Endothelial cell of umbilical vein (primary cell): Measurements from ENCODE around the gene ARV1. TPM values are rescaled to one million over a fixed set of nuclear protein-coding genes. Genes with fewer than 3 reads are reported as not detected.
"Not testable (repeated sequence)": the region's sequence is repeated elsewhere in the genome, so short reads cannot be mapped to it uniquely, and the experiment has no call there.

Experiments
- BruUV-seq: library from RNA; stranded (reverse); fragments of 400-500 nt; replicated peaks from 2 replicates; lab custom pipeline; 2021; lab: Mats Ljungman, UMichigan
- CTCF ChIA-PET: fragments of 300-600, 350-600 bp; sonication (Branson Sonifier 250); formaldehyde crosslinking; loops from one replicate; lab custom pipeline; 2021; ENCODE audit warnings: antibody characterized with exemption, inconsistent platforms; lab: Charles Lee
- POLR2A ChIA-PET: fragments of 300-600, 350-600 bp; sonication (Branson Sonifier 250); formaldehyde crosslinking; loops from one replicate; lab custom pipeline; 2021; ENCODE audit warnings: antibody characterized with exemption, inconsistent platforms; lab: Charles Lee
- DNase-seq: peaks from one replicate; pipeline ENCODE4 v3.0.0-alpha.2; 2011; ENCODE audit warnings: low read depth, low spot score
- FAIRE-seq: peaks from 2 replicates; lab custom pipeline; 2011; peaks lifted over from hg19 to GRCh38; lab: Jason Lieb, UNC
- H2AFZ ChIP-seq: 2 replicates; pipeline ENCODE4 v1.6.0; 2012; ENCODE audit warnings: low read depth, low read length, control low read depth, inconsistent platforms
- H3K27ac ChIP-seq: 2 replicates; pipeline ENCODE4 v1.5.1; 2011; ENCODE audit warnings: low read depth, mild to moderate bottlenecking, control low read depth, low read length, moderate library complexity; ENCODE audit not compliant: insufficient read depth
- H3K27me3 ChIP-seq, 2 experiments: 2 replicates each; pipeline versions ENCODE4 v1.6.0 to v1.6.1; 2011; ENCODE audit warnings: low read length in 2 of 2, mixed read lengths in 1 of 2; ENCODE audit not compliant: control insufficient read depth in 2 of 2, insufficient read depth in 2 of 2
- H3K36me3 ChIP-seq, 2 experiments: 2 replicates in 1 of 2; 3 replicates in 1 of 2; pipeline ENCODE4 v1.5.1; 2011; ENCODE audit warnings: low read length in 2 of 2, mild to moderate bottlenecking in 1 of 2, moderate library complexity in 1 of 2; ENCODE audit not compliant: control insufficient read depth in 2 of 2, insufficient read depth in 2 of 2; ENCODE audit errors: extremely low read depth in 1 of 2
- H3K4me1 ChIP-seq: 3 replicates; pipeline ENCODE4 v1.5.1; 2011; ENCODE audit warnings: mild to moderate bottlenecking, low read length; ENCODE audit not compliant: control insufficient read depth, insufficient read depth; ENCODE audit errors: extremely low read depth
- H3K4me2 ChIP-seq: 2 replicates; pipeline ENCODE4 v1.6.1; 2011; ENCODE audit warnings: low read length, control low read depth, mixed read lengths; ENCODE audit not compliant: insufficient read depth
- H3K4me3 ChIP-seq, 3 experiments: fragments of 200-600 bp in 1 of 3; sonication (generic), shearing (Covaris generic) in 1 of 3; replicated peaks in 1 of 3; 2 replicates each; pipeline ENCODE4 v1.5.1; 2011 to 2016; ENCODE audit warnings: control low read depth in 3 of 3, low read length in 3 of 3, mild to moderate bottlenecking in 2 of 3, inconsistent platforms in 1 of 3, low read depth in 1 of 3, moderate library complexity in 1 of 3; ENCODE audit not compliant: insufficient read depth in 1 of 3
- H3K79me2 ChIP-seq: 2 replicates; pipeline ENCODE4 v1.6.0; 2012; ENCODE audit warnings: low read length, inconsistent platforms; ENCODE audit not compliant: control insufficient read depth, insufficient read depth
- H3K9ac ChIP-seq: replicated peaks from 2 replicates; pipeline ENCODE3; 2011; ENCODE audit warnings: low read length, control low read depth; ENCODE audit not compliant: insufficient read depth; ENCODE audit errors: extremely low read depth
- H3K9me1 ChIP-seq: replicated peaks from 3 replicates; pipeline ENCODE4 v1.6.0; 2011; ENCODE audit warnings: mild to moderate bottlenecking, low read length; ENCODE audit not compliant: control insufficient read depth, insufficient read depth; ENCODE audit errors: extremely low read depth
- H3K9me3 ChIP-seq: replicated peaks from 2 replicates; pipeline ENCODE4 v1.5.1; 2012; ENCODE audit warnings: low read length, inconsistent platforms; ENCODE audit not compliant: control insufficient read depth, insufficient read depth
- H4K20me1 ChIP-seq: replicated peaks from 2 replicates; pipeline ENCODE3; 2011; ENCODE audit warnings: mild to moderate bottlenecking, low read length; ENCODE audit not compliant: control insufficient read depth, insufficient read depth; ENCODE audit errors: extremely low read depth
- CTCF ChIP-seq, 2 donors: IDR thresholded peaks; 1 replicate in 1 of 2; 2 replicates in 1 of 2; pipeline ENCODE4 v1.5.1; 2011; ENCODE audit warnings: low read length in 2 of 2, mild to moderate bottlenecking in 2 of 2, moderate library complexity in 2 of 2, control low read depth in 1 of 2, inconsistent platforms in 1 of 2, low read depth in 1 of 2; ENCODE audit not compliant: insufficient read depth in 1 of 2; ENCODE audit errors: extremely low read depth in 1 of 2
- EZH2 ChIP-seq: IDR thresholded peaks from 2 replicates; pipeline ENCODE4 v1.6.1; 2012; ENCODE audit warnings: borderline replicate concordance, low read depth, mild to moderate bottlenecking, moderate library complexity, low read length, inconsistent platforms; ENCODE audit not compliant: severe bottlenecking
- FOS ChIP-seq: IDR thresholded peaks from 2 replicates; pipeline ENCODE4 v1.6.1; 2011; ENCODE audit warnings: mild to moderate bottlenecking, low read length, moderate library complexity, borderline replicate concordance; ENCODE audit not compliant: insufficient read depth
- GATA2 ChIP-seq: IDR thresholded peaks from 2 replicates; pipeline ENCODE4 v1.7.0; 2011; ENCODE audit warnings: low read depth, mild to moderate bottlenecking, moderate library complexity, mixed read lengths, low read length; ENCODE audit not compliant: insufficient read length, insufficient read depth
- JUN ChIP-seq: IDR thresholded peaks from 2 replicates; pipeline ENCODE4 v1.6.1; 2011; ENCODE audit warnings: borderline replicate concordance, low read depth; ENCODE audit not compliant: insufficient read length, insufficient read depth
- MAX ChIP-seq: IDR thresholded peaks from 2 replicates; pipeline ENCODE4 v1.6.1; 2011; ENCODE audit not compliant: insufficient read depth, insufficient read length
- MYC ChIP-seq: IDR thresholded peaks from one replicate; pipeline ENCODE4 v1.6.1; 2011; ENCODE audit warnings: mild to moderate bottlenecking, low read depth, low read length
- POLR2A ChIP-seq: IDR thresholded peaks from 2 replicates; pipeline ENCODE4 v1.6.1; 2012; ENCODE audit warnings: low read depth, mild to moderate bottlenecking, control low read depth, low read length
- POLR2AphosphoS5 ChIP-seq: IDR thresholded peaks from 2 replicates; pipeline ENCODE4 v1.6.1; 2012; ENCODE audit warnings: low read depth, mild to moderate bottlenecking, control low read depth, low read length, moderate library complexity; ENCODE audit not compliant: insufficient read depth
- dilution Hi-C: fragments of 300-500 bp; cut with MboI; formaldehyde crosslinking; loops from one replicate; pipeline ENCODE4 v1.15.0; 2019; ENCODE audit warnings: low sequenced_read_pairs; ENCODE audit not compliant: extremely low pct_ligation_motif_present
- intact Hi-C: fragments of 100-400 bp; cut with micrococcal nuclease; formaldehyde crosslinking; loops from one replicate; pipeline ENCODE4 v1.10.0; 2022
- polyA plus RNA-seq, 4 experiments: library from polyadenylated mRNA; depleted of rRNA in 3 of 4; stranded (reverse) in 3 of 4; unstranded in 1 of 4; fragments of >200 nt; gene quantifications; 2 replicates each; pipeline versions ENCODE4 v1.2.1 to v1.2.3, GENCODE V29; 2011 to 2012; ENCODE audit warnings: missing spikeins in 1 of 4
- total RNA-seq: library from RNA; stranded (reverse); gene quantifications from 2 replicates; pipeline ENCODE4 v1.2.3, GENCODE V29; 2021

The ARV1 gene
- total and polyA plus RNA-seq, 2 donors (not counting 3 experiments of a cell fraction or from before 2014, with no cell fraction given): 10.7 to 14.0 TPM

- dilution Hi-C loops, FAIRE-seq: not testable (repeated sequence)
- POLR2A ChIA-PET: interaction anchor here (1.0 kb wide), 1 partner anchor 18 kb away, joined by 3 read pairs; the partner anchor contains the start of gene FAM89A
Observed at GRCh38 chr1:231022543-231022942, 43.6 kb downstream of the ARV1 start.

GRCh38 chr1:231023150-231023549, 44.3 kb downstream of the ARV1 start:
- peaks cover 0 to 4% of the 10 kb centered on the region in 2 experiments for H3K36me3 ChIP-seq
- H3K27ac ChIP-seq: no peak overlapping the region
- no peak overlapping the region for H3K4me3 ChIP-seq
- H3K9me3 ChIP-seq: no peaks in the 10 kb centered on the region
- peaks cover 12% of the 10 kb centered on the region for H3K4me1 ChIP-seq
- intact Hi-C loops: no loop called here
- H3K9me1 ChIP-seq: no peaks in the 10 kb centered on the region
- DNase-seq: no peak
- H3K9ac ChIP-seq: no peak overlapping the region
- TF ChIP-seq CTCF (IDR thresholded peaks at IDR 0.05; ENCODE audit: extremely low read depth in 1 of 2, insufficient read depth in 1 of 2, low read depth in 1 of 2, low read length in 2 of 2) (no peak), FOS (no peak), POLR2A (no peak), POLR2AphosphoS5 (no peak), MYC (no peak), GATA2 (no peak), MAX (no peak), EZH2 (no peak), JUN (no peak)
- H3K4me2 ChIP-seq: no peak overlapping the region
- H4K20me1 ChIP-seq: no peaks in the 10 kb centered on the region
- dilution Hi-C loops: no loop called here
- FAIRE-seq: no peak
- H2AFZ ChIP-seq: no peak overlapping the region
- BruUV-seq: no TSS peak
- H3K79me2 ChIP-seq: no peaks in the 10 kb centered on the region
- POLR2A ChIA-PET: no interaction called here
- H3K27me3 ChIP-seq: no peaks in the 10 kb centered on the region
- CTCF ChIA-PET: no interaction called here

More at GRCh38 chr1:231022543-231022942, 43.6 kb downstream of the ARV1 start:
- intact Hi-C loops, H3K4me2 ChIP-seq, H3K4me1 ChIP-seq, H3K4me3 ChIP-seq, H3K27ac ChIP-seq, H3K36me3 ChIP-seq, CTCF ChIA-PET, H3K79me2 ChIP-seq, H3K9me1 ChIP-seq, H4K20me1 ChIP-seq, DNase-seq, BruUV-seq, H3K27me3 ChIP-seq, H2AFZ ChIP-seq, H3K9me3 ChIP-seq, H3K9ac ChIP-seq: not testable (repeated sequence)
